Transverse colon (tissue), 4 donors: ENCODE results near the gene TP53INP2.
"Not testable (repeated sequence)": the region's sequence is repeated elsewhere in the genome, so short reads cannot be mapped to it uniquely, and the experiment has no call there.

Experiments
- CTCF ChIP-seq, 5 experiments: fragments of 200-600 bp in 3 of 5; fragments of 450-650 bp in 2 of 5; sonication (generic) in 3 of 5; IDR thresholded peaks; 1 replicate in 2 of 5; 2 replicates in 3 of 5; pipeline ENCODE4 v1.5.1; 2016 to 2017; ENCODE audit warnings: antibody characterized with exemption in 5 of 5, inconsistent platforms in 3 of 5, mild to moderate bottlenecking in 2 of 5, moderate library complexity in 1 of 5
- EP300 ChIP-seq: sonication (generic); formaldehyde crosslinking; IDR thresholded peaks from one replicate; pipeline ENCODE4 v1.6.1; 2017; ENCODE audit warnings: antibody characterized with exemption, low read depth
- POLR2A ChIP-seq: fragments of 450-650 bp; IDR thresholded peaks from one replicate; pipeline ENCODE4 v1.6.1; 2016; ENCODE audit warnings: antibody characterized with exemption, mild to moderate bottlenecking, moderate library complexity
- POLR2AphosphoS5 ChIP-seq, 3 donors: sonication (generic); formaldehyde crosslinking; IDR thresholded peaks; one replicate each; pipeline ENCODE4 v1.6.1; 2016; ENCODE audit warnings: antibody characterized with exemption in 3 of 3

GRCh38 chr20:34713944-34714515 lies 9.9 kb downstream of the TP53INP2 start:
- not testable (repeated sequence) for TF ChIP-seq CTCF (IDR thresholded peaks at IDR 0.05); EP300; POLR2A; POLR2AphosphoS5 (IDR thresholded peaks at IDR 0.05)
